Fibroblast of skin of right biceps (primary cell): ENCODE data around the gene KIAA0930.
"Not testable (repeated sequence)": the region's sequence is repeated elsewhere in the genome, so short reads cannot be mapped to it uniquely, and the experiment has no call there.

Experiments used
- DNase-seq: peaks from one replicate; pipeline ENCODE4 v3.0.0-alpha.2; 2013

Gene KIAA0930

DNA sequence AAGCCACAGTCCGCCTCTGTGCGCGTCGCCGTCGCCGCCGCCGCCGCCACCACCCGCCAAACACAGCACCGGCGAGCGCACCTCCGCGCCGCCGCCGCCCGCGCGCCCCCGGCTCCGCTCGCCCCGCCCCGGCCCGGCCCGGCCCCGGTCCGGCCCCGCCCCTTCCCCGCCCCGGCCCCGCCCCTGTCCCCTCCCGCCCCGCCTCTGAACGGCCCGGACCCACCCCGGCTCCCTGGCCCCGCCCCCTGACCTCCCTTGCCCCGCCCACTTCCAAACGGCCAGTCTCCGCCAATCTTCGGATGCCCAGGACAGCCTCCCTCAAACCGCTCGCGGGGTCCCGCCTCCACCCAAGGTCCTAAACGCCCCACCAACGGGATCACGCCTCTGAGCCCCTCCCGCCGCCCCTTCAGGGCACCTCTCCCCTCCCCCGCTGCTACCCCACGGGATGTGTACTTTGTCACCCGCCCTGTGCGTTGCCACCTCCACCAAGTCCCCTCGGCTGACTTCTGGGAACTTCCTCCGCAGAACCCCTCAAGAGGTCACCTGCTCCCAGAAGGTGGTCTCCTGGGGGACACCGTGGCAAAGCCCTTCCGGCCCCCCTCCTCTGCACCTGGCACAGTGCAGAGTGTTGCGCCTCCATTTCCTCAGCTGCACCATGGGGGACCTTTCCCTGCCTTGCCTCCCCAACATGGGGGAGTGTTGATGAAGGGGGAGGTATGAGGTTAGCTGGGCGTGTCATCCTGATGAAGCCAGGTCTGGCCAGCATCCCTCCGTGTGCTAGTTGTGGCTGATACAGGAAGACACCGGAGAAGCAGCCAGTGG is at the start of gene KIAA0930:
TSS of gene KIAA0930 (minus strand) at position 85 of the 822 bp plus-strand sequence. CDS start 191 bp downstream, outside the sequence.
- DNase-seq = peak; percentile 66

DNA sequence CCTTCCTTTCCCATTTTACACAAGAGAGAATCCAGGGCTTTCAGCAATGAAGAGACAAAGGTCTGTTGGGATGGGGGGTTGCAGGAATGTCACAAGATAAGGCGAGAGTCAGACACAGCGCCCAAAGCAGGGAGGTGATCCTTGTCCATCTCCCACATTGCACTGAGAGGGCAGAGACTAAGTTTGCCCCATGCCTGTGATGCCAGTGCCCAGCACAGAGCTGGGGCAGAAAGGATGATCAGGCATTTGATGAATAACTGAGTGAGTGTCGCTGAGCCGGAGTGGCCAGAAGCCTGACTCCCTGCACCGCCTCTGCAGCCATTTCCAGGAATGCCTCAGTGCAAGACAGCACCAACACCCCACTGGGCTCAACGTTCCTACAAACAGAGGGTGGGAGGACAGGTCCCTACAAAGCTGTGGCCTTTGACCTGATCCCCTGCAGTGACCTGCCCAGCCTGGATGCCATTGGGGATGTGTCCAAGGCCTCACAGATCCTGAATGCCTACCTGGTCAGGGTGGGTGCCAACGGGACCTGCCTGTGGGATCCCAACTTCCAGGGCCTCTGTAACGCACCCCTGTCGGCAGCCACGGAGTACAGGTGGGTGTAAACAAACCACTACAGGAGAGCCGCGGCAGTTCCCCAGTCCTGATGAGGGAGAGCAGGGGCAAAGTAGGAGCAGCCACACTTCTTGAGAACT is 46.3 kb upstream of the KIAA0930 start:
- no peak for DNase-seq

DNA sequence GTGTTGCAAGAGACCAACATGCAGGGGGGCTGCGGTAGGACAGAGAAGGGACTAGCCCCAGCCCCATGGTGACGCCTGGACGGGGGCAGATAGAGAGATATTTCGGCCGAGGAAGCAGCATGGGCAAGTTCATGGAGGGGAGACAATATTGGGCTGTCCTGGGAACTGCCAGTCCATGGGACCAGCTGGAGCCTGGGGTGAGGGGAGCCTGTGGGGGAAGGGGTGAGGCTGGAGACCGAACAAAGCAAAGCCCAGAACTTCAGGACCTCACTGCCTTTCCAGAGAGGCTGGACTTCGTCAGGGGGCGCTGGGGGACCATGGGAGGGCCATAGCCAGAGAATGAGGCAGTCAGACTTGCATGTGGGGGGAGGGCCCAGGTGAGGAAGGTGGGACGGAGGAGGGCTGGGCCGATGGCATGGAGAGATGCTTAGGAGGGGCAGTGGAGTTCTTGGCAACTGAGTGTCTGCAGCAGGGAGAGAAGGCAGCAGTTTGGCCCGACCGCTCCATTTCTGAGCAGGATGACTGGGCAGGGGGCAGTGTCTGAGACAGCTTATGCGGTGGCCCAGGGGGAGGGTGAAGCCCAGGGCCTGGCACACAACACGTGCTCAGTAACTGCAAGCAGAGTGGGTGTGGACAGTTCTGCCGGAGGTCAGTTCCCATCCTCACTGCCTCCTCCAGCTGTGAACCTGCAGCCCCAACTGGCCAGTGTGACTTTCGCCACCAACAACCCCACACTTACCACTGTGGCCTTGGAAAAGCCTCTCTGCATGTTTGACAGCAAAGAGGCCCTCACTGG is 44.8 kb upstream of the KIAA0930 start:
- DNase-seq = no peak

DNA sequence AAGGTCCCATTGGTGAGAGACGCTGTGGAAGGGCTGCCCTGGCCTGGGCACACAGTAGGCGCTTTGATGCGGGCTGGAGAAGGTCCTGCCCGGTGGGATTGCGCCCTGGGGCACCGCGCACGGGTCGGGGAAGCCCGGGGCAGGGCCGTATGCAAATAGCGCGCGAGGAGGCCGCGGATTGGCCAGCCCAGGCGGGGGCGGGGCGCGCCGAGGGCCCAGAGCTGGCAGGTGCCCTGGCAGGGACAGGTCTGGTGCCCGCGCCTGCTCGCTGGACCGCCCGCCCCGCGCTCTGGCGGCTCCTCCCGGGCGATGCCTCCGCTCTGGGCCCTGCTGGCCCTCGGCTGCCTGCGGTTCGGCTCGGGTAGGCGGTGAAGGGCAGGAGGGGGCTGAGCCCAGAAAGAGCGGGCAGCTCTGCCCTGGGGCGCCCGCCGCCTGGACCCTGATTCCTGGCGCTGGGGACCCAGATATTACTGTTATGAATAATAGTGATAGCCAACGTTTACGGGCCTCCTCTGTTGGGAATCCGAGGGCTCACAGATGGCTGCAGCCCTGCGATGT is 44.1 kb upstream of the KIAA0930 start, which contains the start of gene UPK3A:
TSS of gene UPK3A (plus strand) at position 245 of the 558 bp plus-strand sequence. CDS start at position 310, 65 bp downstream.
- no peak for DNase-seq

DNA sequence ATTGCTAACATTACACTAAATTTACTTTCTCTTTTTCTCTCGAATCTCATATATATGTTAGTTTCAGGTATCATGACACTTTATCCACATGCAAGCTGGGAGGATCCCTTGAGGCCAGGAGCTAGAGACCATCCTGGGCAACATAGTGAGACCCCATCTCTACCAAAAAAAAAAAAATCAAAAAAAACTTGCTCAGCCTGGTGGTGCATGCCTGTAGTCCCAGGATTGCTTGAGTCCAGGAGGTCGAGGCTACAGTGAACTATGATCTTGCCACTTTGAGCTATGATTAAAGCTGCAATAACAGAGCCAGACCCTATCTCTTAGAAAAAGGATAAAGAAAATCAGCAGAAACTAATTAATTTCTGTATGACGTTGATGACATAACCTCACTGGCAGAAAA is 40.3 kb upstream of the KIAA0930 start:
- no peak for DNase-seq

DNA sequence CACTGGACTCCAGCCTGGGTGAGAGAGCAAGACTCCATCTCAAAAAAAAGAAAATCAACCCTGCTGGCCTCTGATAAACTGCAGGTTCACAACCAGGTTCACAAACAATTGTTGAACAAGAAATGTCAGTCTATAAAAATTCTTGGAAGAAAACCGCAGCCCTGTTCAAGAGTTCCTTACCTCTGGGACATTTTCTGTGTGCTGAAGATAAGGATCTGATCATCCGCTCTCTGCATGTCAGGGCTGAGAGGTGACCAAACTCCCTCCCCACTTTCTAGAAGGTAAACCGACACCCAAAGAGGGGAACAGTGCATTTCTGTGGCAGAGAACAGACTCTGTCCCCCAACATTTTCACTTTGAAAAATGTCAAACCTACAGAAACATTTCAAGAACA is 39.9 kb upstream of the KIAA0930 start:
- no peak for DNase-seq

DNA sequence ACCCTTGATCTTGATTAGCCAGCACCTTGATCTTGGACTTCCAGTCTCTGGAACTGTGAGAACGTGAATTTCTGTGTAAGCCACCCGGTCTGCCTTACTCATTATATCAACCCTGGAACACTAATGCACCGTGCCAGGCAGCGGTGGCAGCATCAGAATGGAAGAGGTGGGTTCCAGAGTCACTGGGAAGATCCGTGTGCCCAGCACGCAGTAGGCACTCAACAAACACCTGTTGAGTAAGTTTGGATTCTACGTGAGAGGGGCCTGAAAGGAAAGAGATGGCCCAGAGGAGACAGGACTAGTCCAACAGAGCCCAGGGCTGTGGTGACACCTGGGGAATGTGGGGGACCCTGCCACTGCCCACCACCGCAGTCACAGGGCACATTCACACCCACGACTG is 37.4 kb upstream of the KIAA0930 start:
- DNase-seq = no peak

DNA sequence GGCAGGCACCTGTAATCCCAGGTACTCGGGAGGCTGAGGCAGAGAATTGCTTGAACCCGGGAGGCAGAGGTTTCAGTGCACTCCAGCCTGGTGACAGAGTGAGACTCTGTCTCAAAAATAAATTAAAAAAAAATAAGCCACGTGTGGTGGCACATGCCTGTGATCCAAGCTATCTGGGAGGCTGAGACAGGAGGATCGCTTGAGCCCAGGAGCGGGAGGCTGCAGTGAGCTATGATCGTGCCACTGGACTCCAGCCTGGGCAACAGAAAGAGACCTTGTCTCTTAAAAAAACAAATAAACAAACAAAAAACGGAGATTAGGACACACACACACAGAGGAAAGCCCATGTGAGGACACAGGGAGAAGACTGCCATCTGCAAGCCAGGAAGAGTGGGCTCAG is 37.0 kb upstream of the KIAA0930 start:
- DNase-seq = not testable (repeated sequence)

DNA sequence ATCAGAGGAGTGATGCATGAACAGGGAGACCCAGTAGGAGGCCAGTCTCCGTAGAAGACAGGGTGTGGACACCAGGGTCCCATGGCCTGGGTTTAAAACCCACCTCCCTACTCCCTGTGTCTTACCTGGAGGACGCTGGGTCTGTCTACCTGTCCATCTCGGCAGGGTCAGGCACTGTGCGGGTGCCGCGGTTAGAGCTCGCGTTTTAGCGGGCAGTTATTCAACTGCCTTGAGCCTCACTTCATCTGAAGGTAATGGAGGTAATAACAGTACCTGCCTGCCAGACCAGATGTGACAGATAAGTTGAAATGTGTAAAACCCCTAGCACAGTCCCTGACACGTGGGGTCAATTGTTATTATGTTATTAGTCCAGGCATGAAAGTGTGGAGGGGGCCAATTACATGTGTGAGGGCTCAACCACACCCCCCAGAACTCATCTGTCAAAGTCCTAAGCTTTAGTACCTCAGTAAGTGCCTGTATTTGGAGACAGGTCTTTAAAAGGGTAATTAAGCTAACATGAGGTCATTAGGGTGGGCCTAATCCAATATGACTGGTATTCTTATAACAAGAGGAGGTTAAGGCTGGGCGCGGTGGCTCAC is 35.9 kb upstream of the KIAA0930 start:
- no peak for DNase-seq

DNA sequence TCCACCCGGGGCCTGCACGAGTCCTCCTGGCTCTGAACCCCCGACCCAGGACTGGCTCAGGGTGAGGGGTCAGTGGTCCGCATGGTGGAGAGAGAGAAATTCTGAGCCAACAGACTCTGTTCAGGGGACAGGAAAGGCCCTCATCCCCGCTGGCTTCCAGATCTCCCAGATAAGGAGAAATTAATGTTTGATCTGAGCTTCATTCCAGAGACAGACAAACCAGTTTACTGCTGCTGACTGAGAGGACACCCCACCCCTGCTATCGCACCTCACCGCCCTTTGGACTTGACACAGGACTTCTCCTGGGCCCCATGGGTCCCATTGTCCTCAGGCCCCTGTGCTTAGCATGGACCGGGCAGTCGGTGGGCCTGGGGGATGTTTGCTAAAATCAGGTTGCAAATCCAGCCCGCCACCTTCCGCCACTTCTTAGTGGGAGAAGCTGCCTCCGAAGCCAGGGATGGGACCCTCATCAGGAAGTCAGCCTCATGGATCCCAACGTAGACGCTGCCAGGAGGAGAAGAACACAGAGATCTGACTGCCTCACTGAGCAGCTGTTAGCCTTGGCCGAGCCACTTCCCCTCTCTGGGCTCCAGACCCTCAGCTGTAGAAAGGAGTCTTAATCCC is 32.9 kb upstream of the KIAA0930 start:
- DNase-seq = no peak

DNA sequence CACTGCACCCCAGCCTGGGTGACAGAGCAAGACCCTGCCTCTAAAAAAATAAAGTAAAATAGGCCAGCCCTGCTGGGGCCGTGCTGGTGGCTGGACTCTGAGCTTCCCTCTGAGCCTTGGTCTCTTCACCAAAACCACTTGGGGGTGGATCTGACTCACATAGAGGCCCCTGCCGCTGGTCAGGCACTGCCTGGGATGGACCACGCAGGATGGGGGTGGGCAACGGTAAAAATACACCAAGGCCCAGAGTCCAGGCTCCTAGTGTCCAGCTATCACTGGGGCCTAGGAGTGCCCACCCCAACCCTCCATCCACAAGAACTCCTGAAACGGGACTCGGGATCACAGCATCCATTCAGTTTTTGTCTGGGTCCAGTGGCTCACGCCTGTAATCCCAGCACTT is 31.8 kb upstream of the KIAA0930 start:
- no peak for DNase-seq

DNA sequence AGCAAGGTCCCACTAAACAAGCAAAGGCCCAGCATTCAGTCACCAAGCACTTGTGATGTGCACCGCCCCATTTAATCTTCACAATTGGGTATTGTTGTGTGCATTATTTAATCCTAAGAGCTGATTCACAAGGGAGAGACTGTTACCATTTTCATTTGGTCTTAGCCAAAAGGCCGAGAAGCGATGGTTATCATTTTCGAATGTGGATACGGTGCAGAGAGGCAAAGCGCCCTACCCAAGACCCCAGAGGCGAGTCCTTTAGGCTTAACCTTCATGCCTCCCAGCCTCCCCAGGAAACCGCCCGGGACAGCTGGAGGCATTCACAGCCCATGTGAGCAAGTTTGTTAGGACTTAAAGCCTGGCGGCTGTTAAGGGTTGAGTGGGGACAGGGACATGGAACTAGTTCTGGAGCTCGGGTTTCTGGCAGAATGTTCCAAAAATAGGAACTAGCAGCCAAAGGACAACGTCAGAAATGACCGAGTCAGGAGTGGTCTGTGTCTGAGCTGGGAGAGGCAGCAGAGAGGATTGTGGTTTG is 31.0 kb upstream of the KIAA0930 start:
- no peak for DNase-seq

DNA sequence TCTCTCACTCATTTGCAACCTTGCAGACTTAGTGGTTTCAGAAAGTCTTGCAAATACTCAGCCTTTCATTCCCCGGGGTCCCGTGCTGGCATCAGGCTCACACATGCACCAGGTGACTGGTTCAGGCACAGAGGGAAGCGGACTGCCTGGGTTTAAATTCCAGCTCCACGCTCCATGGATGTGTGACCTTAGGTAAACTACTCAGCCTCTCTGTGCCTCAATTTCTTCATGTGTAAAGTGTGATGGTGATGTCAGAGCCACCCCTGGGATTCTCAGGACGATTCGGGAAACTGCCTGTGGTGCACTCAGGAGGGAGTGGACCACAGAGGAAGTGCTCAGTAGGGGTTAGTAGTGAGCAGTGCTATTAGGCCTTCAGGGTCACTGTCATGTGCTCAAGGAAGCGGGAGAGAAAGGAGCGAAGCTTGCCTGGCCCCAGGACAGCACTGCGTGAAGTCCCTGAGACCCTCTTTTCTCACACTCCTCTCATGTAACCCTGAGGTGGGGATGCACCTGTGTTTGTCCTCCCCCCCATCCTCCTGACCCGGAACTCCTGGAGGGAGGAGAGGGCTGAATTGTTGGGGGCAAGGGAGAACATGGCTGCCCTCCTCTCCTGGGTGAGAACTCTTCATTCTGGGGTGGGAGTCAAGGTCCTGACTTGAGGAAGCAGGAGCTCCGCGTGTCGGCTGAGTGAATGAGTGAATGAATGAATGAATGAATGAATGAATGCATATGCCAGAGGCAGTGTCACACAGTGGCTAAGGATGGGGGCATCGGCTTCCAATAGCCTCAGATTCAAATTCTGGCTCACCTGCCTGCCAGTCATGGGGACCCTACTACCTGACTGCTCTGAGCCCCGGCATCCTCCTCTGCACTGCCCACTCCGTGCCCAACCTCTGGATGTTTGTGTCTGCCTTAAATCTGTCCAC is 29.7 kb upstream of the KIAA0930 start:
- no peak for DNase-seq

DNA sequence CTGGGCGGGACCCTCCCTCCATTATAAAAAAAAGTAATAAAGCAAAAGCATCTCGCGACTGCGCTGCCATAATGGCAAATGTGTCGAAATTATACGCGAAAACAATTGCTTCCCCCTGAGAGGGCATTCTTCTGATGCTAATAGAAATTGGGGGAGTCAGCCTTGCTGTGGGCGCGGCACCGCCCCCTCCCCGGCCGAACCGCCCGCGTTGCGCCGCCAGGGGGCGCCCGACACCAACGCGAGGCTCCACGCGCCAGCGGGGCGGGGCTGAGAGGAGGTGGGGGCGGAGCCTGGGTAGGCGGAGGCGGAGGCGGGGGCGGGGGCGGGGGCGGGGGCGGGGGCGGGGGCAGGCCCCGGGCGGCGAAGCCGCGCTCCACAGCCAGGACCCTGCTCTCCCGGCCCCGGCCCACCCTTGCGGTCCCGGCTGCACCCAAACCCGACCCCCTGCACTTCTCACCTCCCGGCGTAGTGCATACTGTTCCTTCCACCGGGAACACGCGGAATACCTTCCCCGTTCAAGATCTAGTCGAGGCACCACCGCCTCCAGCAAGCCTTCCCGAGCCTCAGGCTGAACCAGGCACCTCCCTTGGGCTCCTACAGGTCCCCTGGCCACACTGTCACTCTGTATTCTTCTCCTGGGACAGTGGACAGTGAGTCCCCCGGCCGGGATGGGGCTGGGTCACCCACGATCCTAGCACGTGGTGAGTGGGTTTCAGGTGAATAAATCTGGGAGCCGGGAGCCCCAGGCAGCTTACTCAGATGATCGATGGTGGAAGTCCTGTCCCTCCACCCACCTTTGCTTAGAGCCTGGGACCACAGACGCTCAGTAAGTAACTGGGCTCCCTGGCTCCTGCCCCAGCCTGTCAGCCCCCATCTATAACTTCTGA is 28.5 kb upstream of the KIAA0930 start:
- DNase-seq = peak; percentile 74

DNA sequence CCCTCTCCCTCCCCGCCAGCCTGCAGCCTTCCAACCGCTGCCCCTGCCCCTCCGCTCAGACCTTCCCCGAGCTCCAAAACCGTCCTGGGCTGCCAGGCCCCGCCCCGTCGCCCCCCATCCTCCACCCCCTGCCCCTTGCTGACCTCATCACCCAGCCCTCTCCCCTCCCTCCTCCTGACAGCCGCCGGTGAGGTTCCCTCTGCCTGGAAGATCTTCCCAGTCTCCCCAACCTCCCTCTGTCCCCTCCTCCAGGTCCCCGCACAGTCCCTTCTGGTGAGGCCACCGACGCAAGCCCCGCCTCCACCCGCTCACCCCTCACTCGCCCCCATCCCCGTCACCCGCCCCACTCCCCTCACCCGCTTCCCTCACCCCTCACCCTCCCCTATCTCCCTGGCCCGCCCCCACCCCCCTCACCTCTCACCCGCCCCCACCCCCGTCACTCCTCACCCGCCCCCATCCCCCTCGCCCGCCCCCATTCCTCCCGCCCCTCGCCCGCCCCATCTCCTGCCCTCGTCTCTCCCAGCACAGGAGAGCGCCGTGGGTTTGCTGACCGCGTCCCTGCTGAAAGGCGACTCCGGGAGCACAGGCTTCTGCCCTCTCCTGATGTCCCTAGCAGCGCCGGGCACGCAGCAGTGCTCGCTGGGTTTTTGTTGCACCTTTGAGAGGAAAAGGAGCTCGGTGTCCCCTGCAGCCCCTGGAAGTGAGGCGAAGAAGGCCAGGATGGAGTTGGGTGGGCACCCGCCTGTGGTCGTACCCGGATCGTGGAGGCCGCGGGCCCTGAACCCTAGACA is 27.7 kb upstream of the KIAA0930 start:
- DNase-seq = no peak

DNA sequence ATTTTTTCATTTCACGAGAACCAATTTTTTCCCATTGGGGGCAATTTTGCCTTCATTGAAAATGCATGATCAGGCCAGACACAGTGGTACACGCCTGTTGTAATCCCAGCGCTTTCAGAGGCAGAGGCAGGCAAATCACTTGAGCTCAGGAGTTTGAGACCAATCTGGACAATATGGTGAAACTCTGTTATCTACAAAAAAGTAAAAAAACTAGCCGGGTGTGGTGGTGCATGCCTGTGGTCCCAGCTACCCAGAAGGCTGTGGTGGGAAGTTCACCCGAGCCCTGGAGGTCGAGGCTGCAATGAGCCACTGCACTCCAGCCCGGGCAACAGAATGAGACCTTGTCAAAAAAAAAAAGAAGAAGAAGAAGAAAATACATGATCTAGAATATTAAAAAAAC is 24.8 kb upstream of the KIAA0930 start:
- no peak for DNase-seq

DNA sequence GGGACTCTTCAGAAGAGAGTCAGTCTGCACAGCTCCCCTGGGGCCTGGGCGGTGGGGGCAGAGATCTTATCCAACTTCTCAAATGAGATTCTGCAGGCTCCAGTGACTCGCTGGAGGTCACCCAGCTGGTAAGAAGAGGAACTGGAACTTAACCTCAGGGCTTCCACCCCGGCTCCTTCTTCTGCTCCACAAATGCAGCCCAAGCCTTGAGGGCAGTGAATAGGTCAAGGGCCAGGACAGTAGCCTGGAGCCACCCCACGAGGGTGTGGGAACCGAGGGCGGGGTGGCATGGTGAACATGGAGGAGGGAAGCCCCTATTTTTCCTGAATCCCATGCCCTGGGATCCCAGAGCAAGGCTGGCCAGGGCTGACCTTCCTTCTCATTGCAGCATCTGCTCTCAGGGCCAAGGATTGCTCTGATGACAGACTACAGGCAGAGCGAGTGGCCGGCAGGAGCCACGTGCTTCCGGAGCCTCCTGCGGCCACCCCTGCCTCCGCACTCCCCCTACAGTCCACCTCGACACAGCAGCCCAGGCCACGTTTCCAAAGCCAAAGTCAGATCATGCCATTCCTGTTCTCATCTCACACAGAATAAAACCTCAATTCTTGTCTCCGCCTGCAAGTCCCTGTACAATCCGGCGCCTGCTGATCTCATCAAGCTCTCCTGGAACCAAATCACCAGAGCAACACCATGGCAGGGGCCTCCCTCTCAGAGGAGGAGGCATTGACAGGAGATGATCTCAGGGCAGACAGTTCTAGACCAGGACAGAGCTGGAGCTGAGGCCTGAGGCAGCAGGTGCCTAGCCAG is 23.0 kb upstream of the KIAA0930 start:
- DNase-seq = peak; percentile 60

DNA sequence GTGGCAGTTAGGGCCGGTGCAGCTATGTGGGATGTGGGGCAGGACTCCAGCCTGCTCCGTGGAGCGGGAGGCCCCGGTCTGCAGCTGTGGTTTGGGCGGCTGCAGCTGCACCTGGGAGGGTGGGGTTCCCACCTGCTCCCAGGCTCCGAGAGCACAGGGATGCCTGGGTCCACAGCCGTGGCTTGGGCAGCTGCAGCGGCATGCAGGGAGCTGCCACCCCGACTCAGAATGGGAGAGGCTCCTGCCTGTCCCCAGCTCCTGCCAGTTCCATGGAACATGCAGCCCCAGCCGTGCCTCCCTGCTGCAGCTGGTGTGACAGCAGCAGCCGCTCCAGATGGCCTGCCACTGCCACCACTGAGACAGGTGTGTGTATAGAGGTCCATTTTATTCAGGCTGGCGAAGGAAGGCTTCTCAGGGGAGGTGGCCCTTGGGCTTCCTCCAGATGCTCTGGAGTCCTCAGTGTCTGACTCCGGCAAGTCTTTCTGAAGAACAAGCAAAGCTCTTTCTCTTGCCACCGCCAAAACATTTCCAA is 22.3 kb upstream of the KIAA0930 start:
- DNase-seq = no peak
